ENCODE measurements around the gene TECPR2. TPM values are rescaled to one million over a fixed set of nuclear protein-coding genes. Genes with fewer than 3 reads are reported as not detected.

TECPR2 gene
- total and polyA plus RNA-seq, 10 of the 15 experiments (the other 5 are each of a cell fraction or from before 2014, with no cell fraction given): 0.15 to 10.0 (median 3.0) TPM

GRCh38 chr14:102319351-102320032 is 43.2 kb upstream of the TECPR2 start, which contains the start of gene ZNF839 (continued):
- TF ChIP-seq ZNF592 (IDR thresholded peaks at IDR 0.05) (0 out of 2 replicates have a peak, but pooled peaks have one; percentile 31), HDAC6 (IDR thresholded peaks at IDR 0.05; ENCODE audit: unreplicated experiment) (no peak), MEF2B (IDR thresholded peaks at IDR 0.05; ENCODE audit: partially characterized antibody, poor library complexity, severe bottlenecking) (peak; percentile 41), ZBTB33 (IDR thresholded peaks at IDR 0.05) (no peak), SUZ12 (IDR thresholded peaks at IDR 0.05; ENCODE audit: unreplicated experiment) (no peak), CBFB (IDR thresholded peaks at IDR 0.05; ENCODE audit: low read depth) (no peak; the same call in 1 of the 2 replicates), NR2C2 (IDR thresholded peaks at IDR 0.05; ENCODE audit: borderline replicate concordance, control insufficient read depth, insufficient read length, low read depth) (no peak), ASH2L (IDR thresholded peaks at IDR 0.05; ENCODE audit: borderline replicate concordance, low read depth) (peak; percentile 82; the same call in 1 of the 2 replicates), CHD4 (IDR thresholded peaks at IDR 0.05) (no peak), NFYB (IDR thresholded peaks at IDR 0.05; ENCODE audit: insufficient read depth, low read depth, low read length) (no peak), E4F1 (IDR thresholded peaks at IDR 0.05; ENCODE audit: borderline replicate concordance, partially characterized antibody) (no peak), STAT1 (conservative IDR thresholded peaks at IDR 0.05) (no peak), DPF2 (IDR thresholded peaks at IDR 0.05) (peak; percentile 84), KDM1A (IDR thresholded peaks at IDR 0.05; ENCODE audit: borderline replicate concordance) (no peak), GABPA (IDR thresholded peaks at IDR 0.05; ENCODE audit: low read depth) (no peak), SUPT20H (IDR thresholded peaks at IDR 0.05; ENCODE audit: borderline replicate concordance, control insufficient read depth, low read depth, low read length) (no peak), MXI1 (IDR thresholded peaks at IDR 0.05; ENCODE audit: low read depth, low read length) (peak; percentile 88), NFIC (IDR thresholded peaks at IDR 0.05; ENCODE audit: low read depth, low read length) (no peak), ZNF384 (IDR thresholded peaks at IDR 0.05; ENCODE audit: borderline replicate concordance, low read depth, low read length) (no peak), RAD21 (IDR thresholded peaks at IDR 0.05; ENCODE audit: insufficient read depth, low read depth, low read length) (no peak), YBX1 (IDR thresholded peaks at IDR 0.05) (no peak), BMI1 (IDR thresholded peaks at IDR 0.05; ENCODE audit: borderline replicate concordance) (no peak), TCF12 (IDR thresholded peaks at IDR 0.05; ENCODE audit: low read depth, low read length) (0 out of 2 replicates have a peak, but pooled peaks have one; percentile 24)

Data from GM12878 (cell line).